ACHN (cell line): ENCODE data around the gene CPVL.

Source experiments
- DNase-seq: peaks from one replicate; pipeline ENCODE4 v3.0.0-alpha.2; 2015
- in situ Hi-C: cut with HindIII; loops from 2 replicates; pipeline ENCODE4 v1.10.0; 2017; ENCODE audit warnings: low sequenced_read_pairs, low pct_ligation_motif_present, low pct_unique_long_range_greater_than_20kb

The CPVL gene

DNA sequence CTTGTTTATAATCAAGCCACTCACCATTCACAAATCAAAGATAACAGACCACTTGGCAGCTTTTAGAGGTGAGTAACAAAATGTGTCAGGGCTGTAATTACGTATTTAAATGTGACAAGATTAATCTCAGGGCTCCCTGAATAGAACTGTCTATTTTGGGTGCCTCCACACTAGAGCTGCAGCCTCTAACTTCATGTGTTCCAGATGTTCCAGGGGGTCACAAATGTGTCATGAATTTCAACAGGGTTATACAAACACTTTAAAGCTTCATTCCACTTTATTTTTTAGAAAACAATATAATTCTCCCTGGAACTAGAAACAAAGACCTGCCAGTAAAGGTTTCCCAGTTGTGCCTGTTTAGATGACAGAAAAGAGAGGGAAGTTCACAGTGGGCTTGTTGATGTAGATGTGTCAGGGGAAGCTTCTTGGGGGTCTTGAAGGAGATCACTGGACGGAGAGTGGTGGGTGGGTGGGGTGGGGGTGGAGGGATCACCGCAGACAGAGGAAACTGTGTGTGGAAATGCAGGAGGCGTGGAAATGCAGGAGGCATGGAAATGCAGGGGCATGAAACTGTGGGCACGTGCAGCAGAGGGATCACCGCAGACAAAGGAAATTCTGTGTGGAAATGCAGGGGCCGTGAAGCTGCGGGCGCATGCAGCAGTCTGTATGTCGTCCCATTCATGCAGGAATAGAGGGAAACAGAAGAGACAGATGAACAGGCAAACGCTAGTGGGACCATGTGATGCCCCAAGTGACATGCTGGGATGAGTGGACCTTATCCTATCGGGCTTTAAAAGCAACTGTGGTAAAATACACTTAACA, 146.2 kb downstream of the CPVL start:
- in situ Hi-C loops, result no loop called here
- DNase-seq, result no peak

- in situ Hi-C loops, result no loop called here
- no peak for DNase-seq
These were observed 146.9 kb downstream of the CPVL start for GRCh38 chr7:28999427-28999826.

DNA sequence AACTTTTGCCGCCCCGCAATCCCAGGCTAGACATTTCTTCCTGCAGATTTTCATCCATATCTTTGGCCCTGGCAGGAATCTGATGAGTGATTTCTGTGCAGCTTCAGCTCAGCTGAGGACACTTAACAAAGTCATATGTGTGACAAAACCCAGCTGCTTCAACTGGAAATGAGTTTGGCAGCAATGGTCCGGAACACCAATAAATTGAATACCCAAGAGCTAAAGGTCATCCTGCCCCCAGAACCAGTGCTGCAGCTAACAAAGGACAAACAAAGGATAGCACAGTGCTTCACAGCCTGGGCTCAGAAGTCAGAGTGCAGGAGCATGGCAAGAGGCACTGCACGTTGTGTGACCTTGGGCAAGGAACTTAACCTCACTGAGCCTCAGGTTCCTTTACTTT, 148.2 kb downstream of the CPVL start:
- no peak for DNase-seq
- in situ Hi-C loops, result no loop called here

GRCh38 chr7:28996836-28997235, 149.5 kb downstream of the CPVL start:
- in situ Hi-C loops, result no loop called here
- DNase-seq, result no peak

- no peak for DNase-seq
- in situ Hi-C loops, result no loop called here
These were observed 153.0 kb downstream of the CPVL start for GRCh38 chr7:28993371-28993770.

DNA sequence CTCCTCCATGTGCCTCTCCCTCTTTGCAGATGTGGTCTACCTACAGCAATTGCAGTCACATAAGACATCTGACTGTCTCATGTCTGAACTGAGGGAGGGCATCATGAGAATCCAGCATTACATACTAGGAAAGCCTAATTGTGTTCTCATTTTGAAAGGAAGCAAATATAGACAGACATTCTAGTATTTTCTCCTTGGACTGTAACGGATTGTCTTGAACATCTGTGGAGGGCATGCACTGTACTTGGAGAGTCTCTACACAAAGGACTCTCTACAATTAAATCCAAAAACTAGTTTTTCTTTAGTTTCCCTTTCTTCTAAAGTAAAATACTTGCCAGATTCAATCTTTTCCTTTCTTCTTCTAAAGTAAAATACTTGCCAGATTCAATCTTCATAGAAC, 153.5 kb downstream of the CPVL start:
- no peak for DNase-seq
- in situ Hi-C loops, result no loop called here

DNA sequence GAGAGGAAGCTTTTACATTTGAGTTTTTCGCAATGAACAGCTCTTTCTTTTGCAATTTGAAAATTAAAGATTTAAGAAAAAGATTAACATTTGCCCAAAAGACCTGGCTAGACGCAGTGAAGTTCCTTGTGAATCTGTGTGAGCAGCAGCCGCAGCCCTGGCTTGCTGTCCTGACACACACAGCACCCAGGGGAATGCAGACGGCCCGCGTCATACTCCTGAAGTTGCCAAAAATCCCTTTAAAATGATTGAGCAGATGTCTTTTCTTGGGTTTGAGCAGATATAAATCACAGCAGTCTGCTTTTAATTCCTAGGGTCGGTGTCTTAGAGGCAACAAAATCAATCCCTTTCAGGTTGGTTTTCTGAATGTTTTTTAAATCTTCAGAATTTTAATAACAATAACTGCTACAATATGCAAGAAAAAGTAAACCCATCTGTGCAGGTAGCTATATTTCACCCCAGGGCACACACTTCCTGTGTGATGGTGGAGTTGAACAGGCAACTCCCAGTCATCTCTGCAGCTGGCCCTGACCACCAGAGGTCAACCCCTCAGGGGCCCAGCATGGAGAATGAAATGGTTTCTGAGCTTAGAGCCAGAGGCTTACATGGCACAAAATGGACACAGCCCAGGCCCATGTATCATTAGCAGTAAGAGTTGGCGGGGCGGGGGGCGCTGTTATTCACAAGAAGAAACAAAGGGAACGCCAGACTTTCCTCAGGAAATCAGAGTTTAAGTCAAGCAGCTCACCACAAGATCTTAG, 156.0 kb downstream of the CPVL start:
- in situ Hi-C loops, result no loop called here
- DNase-seq, result no peak

- no peak for DNase-seq
- in situ Hi-C loops, result no loop called here
These were observed 156.9 kb downstream of the CPVL start for GRCh38 chr7:28989211-28989980.

DNA sequence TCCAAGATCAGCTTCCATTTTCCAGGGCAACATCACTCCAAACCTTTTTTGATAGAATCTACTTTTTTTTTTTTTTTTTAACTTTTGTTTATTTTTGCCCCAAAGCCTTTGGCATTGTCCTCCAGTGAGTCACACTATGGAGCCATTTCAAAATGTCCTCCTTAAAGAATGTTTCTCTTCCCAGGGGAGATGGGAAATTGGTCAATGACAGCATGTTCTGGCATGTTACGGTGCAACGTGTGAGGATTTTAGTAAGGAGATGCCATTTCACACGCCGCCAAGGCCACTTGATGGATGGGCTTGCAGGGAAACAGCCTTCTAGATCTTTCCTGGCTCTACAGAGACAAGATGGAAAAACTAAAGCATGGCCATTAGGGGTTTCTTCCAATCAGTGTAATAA, 157.5 kb downstream of the CPVL start:
- peak; percentile 9 for DNase-seq
- in situ Hi-C loops, result no loop called here

DNA sequence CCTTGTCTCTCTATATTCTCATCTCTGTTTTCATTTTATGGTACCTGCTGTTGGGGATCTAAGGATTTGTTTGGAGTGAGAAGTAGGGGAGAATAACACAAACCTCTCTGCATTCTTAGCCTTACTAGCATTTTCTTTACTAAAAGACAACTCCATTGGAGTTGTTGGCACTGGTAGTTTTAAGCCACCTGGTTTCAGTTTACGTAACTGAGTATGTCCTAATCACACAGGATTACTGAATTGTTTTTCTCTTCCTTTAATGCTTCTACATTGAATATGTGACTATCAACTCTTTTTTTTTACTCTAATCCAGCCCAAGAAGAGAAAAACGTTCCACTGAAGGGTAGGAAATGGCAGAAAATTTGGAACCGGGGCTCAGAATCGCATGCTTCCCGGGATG, 158.2 kb downstream of the CPVL start:
- DNase-seq, result no peak
- in situ Hi-C loops, result no loop called here

DNA sequence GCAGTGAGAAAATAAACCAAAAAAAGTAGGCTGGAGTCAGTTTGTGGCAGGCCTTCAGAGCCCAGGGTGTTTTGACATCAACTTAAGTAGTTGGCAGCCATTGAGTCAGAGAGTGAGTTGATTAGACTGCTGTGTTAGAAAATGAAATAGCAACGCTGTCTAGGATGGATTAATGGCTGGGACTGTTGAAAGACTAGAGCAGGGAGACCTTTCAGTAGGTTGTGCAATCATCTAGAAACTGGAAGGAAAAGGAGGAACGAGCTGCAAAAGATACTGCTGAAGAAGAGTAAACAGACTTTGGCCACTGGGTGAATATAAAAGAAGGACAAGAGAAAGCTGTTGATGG, 159.6 kb downstream of the CPVL start:
- in situ Hi-C loops, result no loop called here
- no peak for DNase-seq

- DNase-seq, result no peak
- in situ Hi-C loops, result no loop called here
These were observed 160.1 kb downstream of the CPVL start for GRCh38 chr7:28986028-28986764.

DNA sequence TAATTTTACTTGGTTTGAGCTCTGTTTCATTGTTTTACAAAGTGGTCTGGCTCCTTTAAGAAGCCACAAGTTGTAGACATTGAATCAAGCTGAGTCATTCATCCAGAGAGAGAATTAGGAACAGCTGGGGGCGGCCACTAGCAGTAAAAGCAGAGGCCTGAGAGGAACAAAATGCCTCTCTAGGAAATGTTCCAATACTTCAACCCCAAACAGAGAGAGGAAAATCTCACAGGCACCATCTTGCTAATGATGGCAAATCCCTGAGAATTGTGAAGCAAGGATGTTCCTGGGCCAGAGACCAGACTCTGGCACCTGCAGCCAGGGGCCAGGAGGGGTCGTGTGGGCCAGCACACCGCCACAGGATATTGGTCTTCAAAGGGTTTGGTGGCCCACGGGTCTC, 161.7 kb downstream of the CPVL start:
- peak; percentile 61 for DNase-seq
- in situ Hi-C loops, result no loop called here

GRCh38 chr7:28984217-28984616, 162.1 kb downstream of the CPVL start:
- DNase-seq, result no peak
- in situ Hi-C loops, result no loop called here

DNA sequence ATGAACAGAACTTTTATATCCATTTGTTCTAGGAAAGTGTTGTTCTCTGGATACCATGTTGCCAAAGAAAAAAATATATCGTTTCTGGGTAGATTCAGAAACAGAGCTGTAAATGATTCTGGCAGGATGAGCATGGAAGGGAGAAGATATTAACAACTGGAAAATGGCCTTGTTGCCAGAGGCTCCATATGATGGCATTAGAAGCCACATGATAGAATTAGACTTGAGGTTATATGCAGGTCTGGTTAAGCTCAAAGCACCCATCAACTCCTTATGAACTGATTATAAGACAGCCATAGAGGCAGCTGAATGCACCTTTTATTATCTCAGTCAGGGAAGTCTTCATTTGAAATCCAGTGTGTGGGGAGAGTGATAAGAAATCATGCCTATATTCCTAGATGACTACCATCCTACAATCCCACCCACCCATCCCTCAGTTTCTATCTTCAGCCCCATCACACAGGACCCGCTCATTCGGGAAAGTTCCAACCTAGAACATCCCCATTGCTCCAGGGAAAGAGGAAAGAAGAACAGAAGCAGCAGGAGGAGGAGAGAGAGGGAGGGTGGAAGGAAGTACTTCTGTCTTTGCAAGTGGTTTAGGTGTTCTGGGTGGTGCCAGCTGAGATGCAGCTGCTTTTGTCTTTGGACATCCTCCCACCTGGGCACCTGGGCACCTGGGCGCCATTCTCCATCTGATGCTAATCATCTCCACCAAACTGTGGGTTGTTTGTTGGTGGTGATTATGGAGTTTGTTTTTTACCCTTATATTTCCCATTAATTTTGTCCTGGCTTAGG, 162.7 kb downstream of the CPVL start:
- no peak for DNase-seq
- in situ Hi-C loops, result no loop called here

DNA sequence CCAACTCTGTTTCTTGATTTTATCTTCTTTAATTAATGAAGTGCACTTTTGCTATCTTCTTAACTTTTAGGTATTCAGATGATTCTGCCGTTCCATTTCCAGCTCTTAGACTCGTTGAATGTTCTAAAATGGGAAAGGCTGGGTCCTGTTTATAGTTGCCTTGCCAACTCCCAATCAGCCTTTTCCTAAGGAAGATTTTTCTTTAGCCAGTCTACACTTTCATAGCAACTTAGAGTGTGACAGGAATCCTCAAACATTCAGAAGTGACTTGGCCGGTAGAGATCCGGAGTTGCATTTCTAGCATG, 165.2 kb downstream of the CPVL start:
- no peak for DNase-seq
- in situ Hi-C loops, result no loop called here

DNA sequence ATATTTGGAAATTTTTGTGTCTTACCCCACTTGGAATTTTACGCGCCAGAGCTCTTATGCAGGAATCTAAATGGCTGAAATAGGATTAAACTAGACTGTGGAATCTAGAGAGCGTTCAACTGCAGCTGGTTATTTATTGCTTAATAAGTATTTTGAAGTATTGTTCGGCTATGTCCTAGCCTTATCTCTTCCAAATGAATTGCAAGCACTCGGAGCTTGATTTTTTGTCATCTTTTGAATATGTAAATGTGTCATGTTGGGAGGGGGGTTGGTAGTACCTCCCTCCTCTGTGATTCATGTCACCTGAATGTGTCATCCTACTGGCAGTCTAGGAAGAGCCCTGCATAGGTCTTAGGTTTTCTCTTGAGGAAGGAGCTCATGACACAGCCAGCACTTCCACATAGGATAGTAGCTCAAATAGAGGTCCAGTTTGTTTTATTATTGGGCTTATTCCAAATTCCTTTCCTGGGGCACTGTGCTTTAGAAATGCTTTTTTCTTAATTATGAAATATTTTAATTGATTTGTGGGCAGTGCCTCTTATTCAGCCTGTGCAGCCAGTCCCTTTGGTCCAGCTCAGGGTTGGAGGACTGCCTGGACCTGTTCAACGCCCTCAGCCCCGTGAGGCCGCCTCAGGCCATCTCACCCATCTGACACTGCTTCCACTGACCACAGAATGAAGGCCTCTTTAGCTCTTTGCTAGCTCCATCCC, 165.7 kb downstream of the CPVL start:
- DNase-seq, result no peak
- in situ Hi-C loops, result no loop called here

- in situ Hi-C loops, result no loop called here
- DNase-seq, result no peak
These were observed 166.6 kb downstream of the CPVL start for GRCh38 chr7:28979776-28980175.
